ENCODE results near the gene ILDR2.
A peak's percentile ranks its signal among the peaks of the same experiment; 100 is the strongest.

ILDR2 gene

DNA sequence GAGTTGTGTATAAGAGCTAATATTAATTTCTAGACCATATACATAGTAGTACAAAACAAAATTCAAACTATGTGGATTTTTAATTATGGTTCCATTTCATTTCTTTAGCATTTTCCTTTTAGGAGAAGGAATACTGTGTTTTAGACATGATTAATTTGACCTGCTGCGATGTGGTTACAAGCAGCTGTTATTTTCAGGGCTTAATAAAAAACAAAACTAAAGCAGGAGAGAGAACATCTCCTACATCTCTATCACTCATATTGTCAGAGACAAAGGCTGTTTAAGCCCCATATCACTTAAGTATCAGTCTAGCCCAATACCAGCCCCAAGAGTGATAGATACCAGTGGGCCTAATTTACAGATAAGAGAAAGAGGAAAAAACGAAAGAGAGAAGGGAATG lies 47.6 kb downstream of the ILDR2 start:
- Histone ChIP-seq H3K4me3 (ENCODE audit: control insufficient read depth in 1 of 7, extremely low read depth in 1 of 7, insufficient read depth in 4 of 7, low read depth in 2 of 7, low read length in 6 of 7) (no peak overlapping the region), H3K27me3 (replicated peaks in 2 of 5; ENCODE audit: control insufficient read depth in 4 of 5, insufficient read depth in 5 of 5, low read length in 4 of 5) (peaks cover 0 to 5% (median 0%) of the 10 kb centered on the region in 5 experiments), H3K4me1 (ENCODE audit: control extremely low read depth in 1 of 4, control insufficient read depth in 4 of 4, insufficient read depth in 4 of 4, low read length in 3 of 4) (no peaks in the 10 kb centered on the region), H3K9me3 (ENCODE audit: control extremely low read depth in 1 of 5, control insufficient read depth in 4 of 5, insufficient read depth in 2 of 5, low read depth in 1 of 5, low read length in 4 of 5) (no peaks in the 10 kb centered on the region), H3K36me3 (ENCODE audit: control insufficient read depth in 4 of 4, insufficient read depth in 4 of 4, low read length in 3 of 4) (no peaks in the 10 kb centered on the region), H3K27ac (ENCODE audit: insufficient read depth in 1 of 2, low read depth in 1 of 2, low read length in 2 of 2, poor library complexity in 1 of 2, severe bottlenecking in 2 of 2) (no peak overlapping the region)
- no CpG with 5 or more reads among the region's 2 CpGs for WGBS (ENCODE audit: insufficient coverage)
- no peak for DNase-seq
- ChIA-PET CTCF (interaction anchor here (0.8 to 2.3 kb wide), 8 partner anchors 9 to 132 kb away, joined by 3 to 11 read pairs (median 3); no protein-coding TSS in a partner anchor), POLR2A (no interaction called here)

DNA sequence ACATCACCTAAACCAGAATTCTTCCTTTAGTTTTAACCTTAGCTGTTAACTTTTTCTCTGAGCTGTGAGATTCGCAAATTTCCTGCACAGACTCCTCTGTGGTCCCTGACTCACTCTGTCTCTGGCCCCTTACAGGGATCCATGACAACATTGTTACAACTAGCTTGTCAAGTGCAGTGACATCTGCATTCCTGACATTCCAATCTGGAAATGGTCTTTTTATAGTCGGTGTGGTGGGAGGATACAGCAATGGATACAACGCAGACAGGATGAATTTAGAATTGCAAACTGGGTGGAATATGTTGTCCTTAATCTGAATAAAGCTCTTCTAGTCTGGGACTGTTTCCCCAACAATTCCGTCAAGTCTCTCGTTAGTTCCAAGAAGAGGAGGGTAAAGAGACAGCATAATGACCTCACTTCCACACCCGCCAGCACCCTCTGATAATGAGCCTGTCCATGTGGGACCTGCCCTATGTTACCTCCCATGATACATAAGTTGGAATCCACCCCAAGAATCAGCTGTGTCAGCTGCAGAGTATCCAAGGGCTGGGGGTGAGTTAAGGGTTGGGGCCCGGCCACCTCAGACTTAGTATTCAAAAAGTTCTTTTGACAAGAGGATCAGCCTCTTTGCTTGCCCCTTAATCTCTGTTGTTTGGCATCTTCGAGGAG lies 49.4 kb downstream of the ILDR2 start:
- no peak overlapping the region for H3K27ac ChIP-seq (ENCODE audit: insufficient read depth in 1 of 2, low read depth in 1 of 2, low read length in 2 of 2, poor library complexity in 1 of 2, severe bottlenecking in 2 of 2)
- H3K27me3 ChIP-seq (replicated peaks in 2 of 5; ENCODE audit: control insufficient read depth in 4 of 5, insufficient read depth in 5 of 5, low read length in 4 of 5): peaks cover 0 to 19% (median 11%) of the 10 kb centered on the region in 5 experiments
- H3K36me3 ChIP-seq (ENCODE audit: control insufficient read depth in 4 of 4, insufficient read depth in 4 of 4, low read length in 3 of 4): no peaks in the 10 kb centered on the region
- peaks cover 0 to 4% (median 3%) of the 10 kb centered on the region in 4 experiments for H3K4me1 ChIP-seq (ENCODE audit: control extremely low read depth in 1 of 4, control insufficient read depth in 4 of 4, insufficient read depth in 4 of 4, low read length in 3 of 4)
- no peak for DNase-seq
- CTCF ChIA-PET: interaction anchor here (1.0 to 2.3 kb wide), 5 partner anchors 15 to 134 kb away, joined by 3 to 11 read pairs (median 6); no protein-coding TSS in a partner anchor
- WGBS (ENCODE audit: insufficient coverage): 97% methylated on average over 4 of the region's 8 CpGs
- no peak overlapping the region for H3K4me3 ChIP-seq (ENCODE audit: control insufficient read depth in 1 of 7, extremely low read depth in 1 of 7, insufficient read depth in 4 of 7, low read depth in 2 of 7, low read length in 6 of 7)
- no peaks in the 10 kb centered on the region for H3K9me3 ChIP-seq (ENCODE audit: control extremely low read depth in 1 of 5, control insufficient read depth in 4 of 5, insufficient read depth in 2 of 5, low read depth in 1 of 5, low read length in 4 of 5)
- POLR2A ChIA-PET: interaction anchor here (0.6 kb wide), 1 partner anchor 136 kb away, joined by 3 read pairs; no protein-coding TSS in a partner anchor

DNA sequence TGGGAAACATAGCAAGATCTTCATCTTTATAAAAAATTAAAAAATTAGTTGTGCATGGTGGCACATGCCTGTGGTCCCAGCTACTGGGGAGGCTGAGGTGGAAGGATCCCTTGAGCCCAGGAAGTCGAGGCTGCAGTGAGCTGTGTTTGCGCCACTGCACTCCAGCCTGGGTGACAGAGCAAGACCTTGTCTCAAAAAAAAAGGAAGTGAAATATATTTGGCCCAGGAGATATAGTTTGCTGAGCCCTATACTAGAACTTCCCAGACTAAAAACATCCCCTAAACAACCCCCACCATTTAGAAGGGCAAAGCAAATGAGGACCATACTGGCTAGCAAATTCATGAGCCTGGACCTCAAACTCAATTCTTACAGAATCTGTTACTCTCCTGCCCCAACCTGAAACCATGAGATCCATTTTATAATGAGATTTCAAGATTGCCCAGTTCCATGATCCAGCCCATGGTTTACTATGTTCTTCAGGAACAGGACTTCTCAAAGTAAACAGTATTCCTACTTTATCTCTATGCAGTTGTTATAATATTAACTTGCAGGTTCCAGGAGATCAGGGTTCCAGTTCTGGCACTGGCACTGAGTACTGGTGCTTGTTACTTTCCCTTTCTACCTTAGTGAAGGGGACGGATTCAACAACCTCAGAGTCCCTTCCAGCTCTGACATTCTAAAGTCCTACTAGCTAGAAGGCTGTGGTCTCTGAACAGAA lies 50.4 kb downstream of the ILDR2 start:
- POLR2A ChIA-PET: no interaction called here
- WGBS (ENCODE audit: insufficient coverage): 85% methylated on average over 3 of the region's 3 CpGs
- CTCF ChIA-PET: interaction anchor here (1.0 to 2.3 kb wide), 4 partner anchors 15 to 135 kb away, joined by 3 to 11 read pairs (median 4); no protein-coding TSS in a partner anchor

DNA sequence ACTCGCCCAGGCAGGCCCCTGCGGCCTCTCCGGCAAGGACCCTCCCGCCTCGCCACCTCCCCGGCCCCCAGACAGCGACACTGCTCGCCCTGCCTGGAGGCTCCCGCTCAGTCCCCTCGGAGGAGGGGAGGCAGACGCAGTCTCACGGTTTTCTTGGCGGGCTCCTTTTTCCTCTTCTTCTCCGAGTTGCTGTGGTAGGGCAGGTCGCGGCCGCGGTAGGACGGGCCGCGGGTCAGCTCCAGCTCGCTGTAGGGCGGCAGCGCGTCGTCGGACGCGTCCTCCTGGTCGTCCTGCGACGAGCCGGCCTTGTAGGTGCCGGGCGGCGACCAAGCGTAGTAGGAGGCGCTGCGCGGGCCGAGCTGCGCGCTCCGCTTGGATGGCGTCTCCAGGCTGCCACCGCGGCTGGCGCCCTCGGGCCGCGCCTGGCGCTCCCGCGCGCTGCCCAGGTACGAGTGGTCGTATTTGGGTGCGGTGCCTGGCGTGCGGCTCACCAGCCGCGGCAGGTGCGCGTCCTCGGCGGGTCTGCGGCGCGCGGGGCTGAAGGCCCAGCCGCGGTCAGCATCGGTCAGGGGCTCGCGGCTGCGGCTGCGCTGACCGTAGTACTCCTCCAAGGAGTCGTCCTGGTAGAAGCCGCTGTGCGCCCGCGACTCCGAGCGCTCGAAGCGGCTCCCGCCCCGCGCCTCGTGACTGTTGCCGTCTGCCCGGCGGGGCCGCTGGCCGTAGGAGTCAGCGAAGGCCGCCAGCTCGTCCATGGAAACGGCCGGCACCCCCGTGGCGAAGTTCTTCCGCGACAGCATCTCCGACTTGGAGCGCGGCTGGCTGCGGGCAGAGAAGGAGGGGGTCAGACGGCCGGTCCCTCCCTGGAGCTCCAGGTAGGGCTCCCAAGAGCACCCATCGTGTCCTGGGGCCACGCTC lies 54.5 kb downstream of the ILDR2 start:
- H3K4me3 ChIP-seq (ENCODE audit: control insufficient read depth in 1 of 7, extremely low read depth in 1 of 7, insufficient read depth in 4 of 7, low read depth in 2 of 7, low read length in 6 of 7): peak overlapping the region; percentile 15 to 67 (median 56)
- H3K36me3 ChIP-seq (ENCODE audit: control insufficient read depth in 4 of 4, insufficient read depth in 4 of 4, low read length in 3 of 4): no peaks in the 10 kb centered on the region
- H3K4me1 ChIP-seq (ENCODE audit: control extremely low read depth in 1 of 4, control insufficient read depth in 4 of 4, insufficient read depth in 4 of 4, low read length in 3 of 4): peaks cover 0 to 12% (median 10%) of the 10 kb centered on the region in 4 experiments
- POLR2A ChIA-PET: no interaction called here
- WGBS (ENCODE audit: insufficient coverage): 6% methylated on average over 109 of the region's 113 CpGs
- no peak overlapping the region for H3K27ac ChIP-seq (ENCODE audit: insufficient read depth in 1 of 2, low read depth in 1 of 2, low read length in 2 of 2, poor library complexity in 1 of 2, severe bottlenecking in 2 of 2)
- DNase-seq: peak in 2 of 3 donors; percentile 41 to 53
- CTCF ChIA-PET: interaction anchor here (1.4 to 24.8 kb wide), 3 partner anchors 10 to 137 kb away, joined by 4 to 666 read pairs (median 6); no protein-coding TSS in a partner anchor
- H3K27me3 ChIP-seq (replicated peaks in 2 of 5; ENCODE audit: control insufficient read depth in 4 of 5, insufficient read depth in 5 of 5, low read length in 4 of 5): peaks cover 15 to 59% (median 25%) of the 10 kb centered on the region in 5 experiments
- no peaks in the 10 kb centered on the region for H3K9me3 ChIP-seq (ENCODE audit: control extremely low read depth in 1 of 5, control insufficient read depth in 4 of 5, insufficient read depth in 2 of 5, low read depth in 1 of 5, low read length in 4 of 5)

More for the DNA sequence above, 50.4 kb downstream of the ILDR2 start:
- DNase-seq: no peak
- Histone ChIP-seq H3K9me3 (ENCODE audit: control extremely low read depth in 1 of 5, control insufficient read depth in 4 of 5, insufficient read depth in 2 of 5, low read depth in 1 of 5, low read length in 4 of 5) (no peaks in the 10 kb centered on the region), H3K36me3 (ENCODE audit: control insufficient read depth in 4 of 4, insufficient read depth in 4 of 4, low read length in 3 of 4) (no peaks in the 10 kb centered on the region), H3K27me3 (replicated peaks in 2 of 5; ENCODE audit: control insufficient read depth in 4 of 5, insufficient read depth in 5 of 5, low read length in 4 of 5) (peaks cover 1 to 29% (median 11%) of the 10 kb centered on the region in 5 experiments), H3K4me1 (ENCODE audit: control extremely low read depth in 1 of 4, control insufficient read depth in 4 of 4, insufficient read depth in 4 of 4, low read length in 3 of 4) (peaks cover 0 to 12% (median 10%) of the 10 kb centered on the region in 4 experiments), H3K27ac (ENCODE audit: insufficient read depth in 1 of 2, low read depth in 1 of 2, low read length in 2 of 2, poor library complexity in 1 of 2, severe bottlenecking in 2 of 2) (no peak overlapping the region), H3K4me3 (ENCODE audit: control insufficient read depth in 1 of 7, extremely low read depth in 1 of 7, insufficient read depth in 4 of 7, low read depth in 2 of 7, low read length in 6 of 7) (no peak overlapping the region)

DNA sequence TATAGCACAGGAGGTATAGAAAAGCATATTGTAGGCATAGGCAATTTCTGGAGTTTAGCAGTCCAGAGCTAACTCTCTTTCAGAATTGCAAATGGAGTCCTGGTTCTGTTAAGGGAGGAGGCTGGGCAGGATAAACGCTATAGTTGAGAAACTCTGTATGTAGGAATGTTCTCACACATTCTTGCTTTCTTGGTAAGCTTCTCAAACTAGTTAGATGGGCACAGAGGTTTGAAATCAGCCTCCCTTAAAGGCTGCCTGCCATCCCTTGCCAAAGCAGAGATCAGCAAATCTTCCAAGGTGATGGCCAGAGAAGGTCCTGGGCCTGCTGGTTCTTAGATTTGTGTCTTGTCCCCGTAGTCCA lies 56.4 kb downstream of the ILDR2 start:
- WGBS (ENCODE audit: insufficient coverage): 100% methylated on average over 2 of the region's 2 CpGs
- Histone ChIP-seq H3K27ac (ENCODE audit: insufficient read depth in 1 of 2, low read depth in 1 of 2, low read length in 2 of 2, poor library complexity in 1 of 2, severe bottlenecking in 2 of 2) (no peak overlapping the region), H3K9me3 (ENCODE audit: control extremely low read depth in 1 of 5, control insufficient read depth in 4 of 5, insufficient read depth in 2 of 5, low read depth in 1 of 5, low read length in 4 of 5) (no peaks in the 10 kb centered on the region), H3K4me1 (ENCODE audit: control extremely low read depth in 1 of 4, control insufficient read depth in 4 of 4, insufficient read depth in 4 of 4, low read length in 3 of 4) (peaks cover 0 to 12% (median 10%) of the 10 kb centered on the region in 4 experiments), H3K27me3 (replicated peaks in 2 of 5; ENCODE audit: control insufficient read depth in 4 of 5, insufficient read depth in 5 of 5, low read length in 4 of 5) (peaks cover 15 to 59% (median 25%) of the 10 kb centered on the region in 5 experiments), H3K36me3 (ENCODE audit: control insufficient read depth in 4 of 4, insufficient read depth in 4 of 4, low read length in 3 of 4) (no peaks in the 10 kb centered on the region), H3K4me3 (ENCODE audit: control insufficient read depth in 1 of 7, extremely low read depth in 1 of 7, insufficient read depth in 4 of 7, low read depth in 2 of 7, low read length in 6 of 7) (no peak overlapping the region)
- ChIA-PET CTCF (interaction anchor here (1.1 to 24.8 kb wide), 4 partner anchors 9 to 139 kb away, joined by 3 to 666 read pairs (median 4); no protein-coding TSS in a partner anchor), POLR2A (interaction anchor here (0.6 kb wide), 1 partner anchor 266 kb away, joined by 3 read pairs; no protein-coding TSS in a partner anchor)
- DNase-seq: no peak

DNA sequence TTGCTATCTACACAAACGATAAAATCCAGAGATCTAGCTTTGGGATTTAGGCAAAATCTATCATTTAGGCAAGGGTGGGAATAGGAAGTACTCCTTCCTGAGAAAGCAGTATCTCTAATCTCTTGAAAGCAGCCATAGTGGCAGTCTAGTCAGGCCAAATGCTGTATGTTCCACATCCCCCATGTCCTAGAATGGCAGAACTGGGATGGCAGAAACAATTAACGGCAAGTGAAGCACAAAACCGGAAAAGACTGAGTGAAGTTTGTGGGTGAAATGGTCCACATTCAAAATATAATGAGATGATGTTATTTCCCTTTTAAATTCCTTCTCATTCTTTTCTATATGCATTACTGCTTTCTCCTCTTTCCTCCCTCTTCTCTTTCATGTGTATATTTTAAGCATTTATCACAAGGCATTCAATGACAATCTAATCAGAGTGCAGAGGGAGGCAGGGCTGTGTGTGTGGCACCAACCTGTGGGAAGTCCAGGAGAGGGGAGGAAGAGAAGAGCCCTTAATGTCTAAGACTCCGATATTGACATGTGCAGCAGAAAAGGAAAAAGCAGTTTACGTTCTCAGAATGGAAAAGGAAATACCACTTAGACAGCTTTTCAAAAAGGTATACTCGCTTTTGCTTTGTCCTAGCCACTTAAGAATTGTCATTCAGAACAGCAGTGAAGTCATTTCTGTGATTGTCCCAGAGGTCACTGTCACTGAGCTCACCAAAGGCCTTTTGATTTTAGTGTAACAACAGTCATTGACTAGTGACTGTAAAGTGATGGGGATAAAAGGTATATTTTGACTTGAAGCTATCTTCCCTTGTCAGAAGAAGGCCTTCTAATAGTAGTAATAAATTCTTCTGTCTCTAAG lies 57.0 kb downstream of the ILDR2 start:
- CTCF ChIA-PET: interaction anchor here (1.1 to 24.8 kb wide), 4 partner anchors 8 to 140 kb away, joined by 3 to 666 read pairs (median 4); no protein-coding TSS in a partner anchor
- no peak overlapping the region for H3K4me3 ChIP-seq (ENCODE audit: control insufficient read depth in 1 of 7, extremely low read depth in 1 of 7, insufficient read depth in 4 of 7, low read depth in 2 of 7, low read length in 6 of 7)
- no peaks in the 10 kb centered on the region for H3K9me3 ChIP-seq (ENCODE audit: control extremely low read depth in 1 of 5, control insufficient read depth in 4 of 5, insufficient read depth in 2 of 5, low read depth in 1 of 5, low read length in 4 of 5)
- H3K36me3 ChIP-seq (ENCODE audit: control insufficient read depth in 4 of 4, insufficient read depth in 4 of 4, low read length in 3 of 4): no peaks in the 10 kb centered on the region
- H3K27me3 ChIP-seq (replicated peaks in 2 of 5; ENCODE audit: control insufficient read depth in 4 of 5, insufficient read depth in 5 of 5, low read length in 4 of 5): peaks cover 15 to 59% (median 25%) of the 10 kb centered on the region in 5 experiments
- peaks cover 0 to 12% (median 10%) of the 10 kb centered on the region in 4 experiments for H3K4me1 ChIP-seq (ENCODE audit: control extremely low read depth in 1 of 4, control insufficient read depth in 4 of 4, insufficient read depth in 4 of 4, low read length in 3 of 4)
- POLR2A ChIA-PET: interaction anchor here (0.6 kb wide), 1 partner anchor 266 kb away, joined by 3 read pairs; no protein-coding TSS in a partner anchor
- H3K27ac ChIP-seq (ENCODE audit: insufficient read depth in 1 of 2, low read depth in 1 of 2, low read length in 2 of 2, poor library complexity in 1 of 2, severe bottlenecking in 2 of 2): no peak overlapping the region
- no peak for DNase-seq
- 100% methylated on average over 3 of the region's 6 CpGs for WGBS (ENCODE audit: insufficient coverage)

All from common myeloid progenitor, CD34-positive (primary cell).